Hematopoietic multipotent progenitor cell treated with erythropoietin and hydrocortisone succinate and interleukin-3 and kit ligand, for 17 days (in vitro differentiated cells): Measurements from ENCODE around the gene SEH1L.

Experiments
- DNase-seq: peaks from one replicate; pipeline ENCODE4 v3.0.0-alpha.2; 2015; ENCODE audit warnings: low spot score

SEH1L gene

DNA sequence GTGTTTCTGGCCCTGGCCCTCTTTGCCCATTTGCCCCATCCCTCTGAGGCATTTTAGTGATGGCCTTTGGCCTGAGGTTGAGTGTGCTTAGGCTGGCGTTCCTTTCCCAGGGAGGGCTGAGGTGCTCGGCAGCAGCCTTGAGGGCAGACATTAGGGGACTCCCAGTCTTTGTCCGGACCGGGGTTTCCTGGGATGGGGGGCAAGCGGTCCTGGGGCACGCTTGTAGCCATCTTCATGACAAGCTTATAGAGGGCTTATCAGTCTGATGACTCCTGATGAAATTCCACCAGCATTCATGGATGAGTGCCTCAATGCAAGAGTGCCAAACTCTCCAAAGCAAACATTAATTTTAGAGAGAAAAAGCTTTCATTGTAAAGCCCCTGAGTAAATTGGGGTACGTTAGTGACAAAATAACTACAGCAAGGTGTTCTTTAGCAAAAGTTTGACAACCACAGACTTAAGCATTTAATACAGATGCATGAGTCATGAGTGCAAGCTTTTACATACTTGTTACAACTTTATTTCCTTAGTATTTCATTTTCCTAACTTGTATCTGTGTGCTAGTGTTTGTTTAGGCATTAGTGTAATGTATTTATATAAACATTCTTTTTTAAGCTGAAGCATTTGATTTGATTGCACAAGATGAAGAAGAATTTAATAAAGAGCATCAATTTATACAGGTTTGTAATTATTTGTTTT is 89.0 kb downstream of the SEH1L start:
- DNase-seq, result no peak
